WTC11 (cell line): ENCODE results near the gene FRK. TPM values are rescaled to one million over a fixed set of nuclear protein-coding genes. Genes with fewer than 3 reads are reported as not detected.
A peak's percentile ranks its signal among the peaks of the same experiment; 100 is the strongest.

ENCODE experiments used
- ATAC-seq: fragments of 200-7000 bp; cut with Tn5 transposase; 2 replicates; pipeline ENCODE4 v1.10.0; 2021; ENCODE audit warnings: mild to moderate bottlenecking, moderate library complexity
- CTCF ChIA-PET: fragments of 300-600 bp; sonication (Branson Sonifier 250); formaldehyde crosslinking; loops from one replicate; lab custom pipeline; 2021; ENCODE audit warnings: antibody characterized with exemption; lab: Charles Lee
- POLR2A ChIA-PET: fragments of 350-600 bp; sonication (Branson Sonifier 250); formaldehyde crosslinking; loops from one replicate; lab custom pipeline; 2021; ENCODE audit warnings: antibody characterized with exemption; lab: Charles Lee
- DNase-seq: peaks from one replicate; pipeline ENCODE4 v3.0.0; 2021; ENCODE audit warnings: low spot score
- H3K27ac Mint-ChIP-seq: 2 replicates; pipeline ENCODE4 v1.8.0; 2021; ENCODE audit warnings: mixed read lengths
- H3K27me3 Mint-ChIP-seq: 2 replicates; pipeline ENCODE4 v1.8.0; 2021; ENCODE audit warnings: low read depth, mild to moderate bottlenecking, moderate library complexity, mixed read lengths
- H3K36me3 Mint-ChIP-seq: 2 replicates; pipeline ENCODE4 v1.8.0; 2021; ENCODE audit warnings: mixed read lengths
- H3K4me1 Mint-ChIP-seq: 2 replicates; pipeline ENCODE4 v1.8.0; 2022; ENCODE audit warnings: mixed read lengths
- H3K4me3 Mint-ChIP-seq: 2 replicates; pipeline ENCODE4 v1.8.0; 2021; ENCODE audit warnings: mild to moderate bottlenecking, moderate library complexity, mixed read lengths
- H3K9me3 Mint-ChIP-seq: 2 replicates; pipeline ENCODE4 v1.8.0; 2021; ENCODE audit warnings: mixed read lengths
- ARID4B ChIP-seq: sonication (generic); formaldehyde crosslinking; IDR thresholded peaks from 2 replicates; pipeline ENCODE4 v1.8.0; 2023; ENCODE audit warnings: missing genetic modification reagents, mild to moderate bottlenecking, borderline replicate concordance
- ESRRA ChIP-seq: sonication (generic); formaldehyde crosslinking; IDR thresholded peaks from 2 replicates; pipeline ENCODE4 v1.8.1; 2022; ENCODE audit warnings: mild to moderate bottlenecking, missing genetic modification reagents, borderline replicate concordance
- GABPB1 ChIP-seq: sonication (generic); formaldehyde crosslinking; IDR thresholded peaks from 2 replicates; pipeline ENCODE4 v1.8.1; 2023; ENCODE audit warnings: mild to moderate bottlenecking, missing genetic modification reagents
- MYBL2 ChIP-seq: sonication (generic); formaldehyde crosslinking; IDR thresholded peaks from 2 replicates; pipeline ENCODE4 v1.8.1; 2023; ENCODE audit warnings: mild to moderate bottlenecking, moderate library complexity, missing genetic modification reagents
- NR2C2 ChIP-seq: sonication (generic); formaldehyde crosslinking; IDR thresholded peaks from 2 replicates; pipeline ENCODE4 v1.8.0; 2022; ENCODE audit warnings: mild to moderate bottlenecking, missing genetic modification reagents
- RORB ChIP-seq: fragments of 250-450 bp; sonication (Bioruptor Pico); IDR thresholded peaks from 2 replicates; pipeline ENCODE4 v1.9.0; 2021; ENCODE audit warnings: mild to moderate bottlenecking
- ZNF425 ChIP-seq: fragments of 250-450 bp; sonication (Bioruptor Pico); conservative IDR thresholded peaks from 2 replicates; pipeline ENCODE4 v1.9.0; 2021; ENCODE audit warnings: mild to moderate bottlenecking
- ZNF532 ChIP-seq: fragments of 250-450 bp; sonication (Bioruptor Pico); IDR thresholded peaks from 2 replicates; pipeline ENCODE4 v1.9.0; 2021; ENCODE audit warnings: mild to moderate bottlenecking, borderline replicate concordance
- total RNA-seq: library from RNA; stranded (reverse); gene quantifications from 3 replicates; pipeline ENCODE4 v1.2.3, GENCODE V29; 2021

Gene FRK
- total RNA-seq, 1 experiment from 2014 or later = 0.13 TPM

- TF ChIP-seq ZNF532 (CRISPR knock-in tag) (no peak), NR2C2 (CRISPR knock-in tag) (no peak), MYBL2 (CRISPR knock-in tag) (no peak)
Observed at GRCh38 chr6:116073765-116074440, 13.2 kb upstream of the FRK start (continued).

GRCh38 chr6:116072368-116072767, 11.7 kb upstream of the FRK start:
- Mint-ChIP-seq H3K9me3 (no peaks in the 10 kb centered on the region), H3K4me1 (peaks cover 3% of the 10 kb centered on the region), H3K27me3 (no peaks in the 10 kb centered on the region), H3K36me3 (no peaks in the 10 kb centered on the region), H3K27ac (no peak overlapping the region), H3K4me3 (no peak overlapping the region)
- no peak for TF ChIP-seq RORB (CRISPR knock-in tag)
- TF ChIP-seq ZNF425 (CRISPR knock-in tag) = no peak
- no peak for TF ChIP-seq ARID4B (CRISPR knock-in tag)
- TF ChIP-seq GABPB1 = peak; percentile 99
- CTCF ChIA-PET = no interaction called here
- ATAC-seq = no peak
- no peak for DNase-seq
- POLR2A ChIA-PET = no interaction called here

GRCh38 chr6:116070616-116071389, 10.1 kb upstream of the FRK start:
- H3K27me3 Mint-ChIP-seq = no peaks in the 10 kb centered on the region
- no peak overlapping the region for H3K4me3 Mint-ChIP-seq
- H3K27ac Mint-ChIP-seq = no peak overlapping the region
- ChIA-PET CTCF (interaction anchor here (1.3 to 1.9 kb wide), 2 partner anchors 10 to 60 kb away, joined by 3 to 6 read pairs; partner anchors contain the start of gene FRK), POLR2A (no interaction called here)
- TF ChIP-seq GABPB1 = peak; percentile 34; the same call in 1 of the 2 replicates
- no peak for TF ChIP-seq ESRRA (CRISPR knock-in tag)
- H3K9me3 Mint-ChIP-seq = no peaks in the 10 kb centered on the region
- H3K36me3 Mint-ChIP-seq = no peaks in the 10 kb centered on the region
- ATAC-seq (no peak), DNase-seq (no peak)
- no peaks in the 10 kb centered on the region for H3K4me1 Mint-ChIP-seq
